Tibial nerve (tissue), 4 donors: ENCODE measurements around the gene FAM162A. TPM values are rescaled to one million over a fixed set of nuclear protein-coding genes. Genes with fewer than 3 reads are reported as not detected.

Experiments used
- DNase-seq, 2 donors: peaks; one replicate each; pipeline ENCODE4 v3.0.0-alpha.2; 2019; ENCODE audit warnings: low spot score in 2 of 2
- H3K27ac ChIP-seq, 4 donors: fragments of 200-600 bp; sonication (generic) in 3 of 4; one replicate each; pipeline ENCODE4 v1.5.1; 2017 to 2019; ENCODE audit warnings: mild to moderate bottlenecking in 1 of 4
- H3K27me3 ChIP-seq, 2 donors: fragments of 200-600 bp; sonication (generic) in 1 of 2; one replicate each; pipeline versions ENCODE4 v1.5.1 to v1.6.0; 2017 to 2019
- H3K36me3 ChIP-seq, 3 donors: fragments of 200-600 bp; sonication (generic); one replicate each; pipeline ENCODE4 v1.5.1; 2018 to 2019
- H3K4me1 ChIP-seq, 4 donors: fragments of 200-600 bp; sonication (generic) in 3 of 4; one replicate each; pipeline ENCODE4 v1.5.1; 2017 to 2019
- H3K4me3 ChIP-seq, 4 donors: fragments of 200-600 bp; sonication (generic) in 3 of 4; one replicate each; pipeline ENCODE4 v1.5.1; 2017 to 2019; ENCODE audit warnings: mild to moderate bottlenecking in 1 of 4, moderate library complexity in 1 of 4
- H3K9me3 ChIP-seq, 4 donors: fragments of 200-600 bp; sonication (generic) in 3 of 4; one replicate each; pipeline ENCODE4 v1.5.1; 2017 to 2019
- CTCF ChIP-seq, 5 experiments: fragments of 200-600 bp in 3 of 5; fragments of 450-650 bp in 2 of 5; sonication (generic) in 3 of 5; IDR thresholded peaks; one replicate each; pipeline ENCODE4 v1.5.1; 2016 to 2019; ENCODE audit warnings: antibody characterized with exemption in 5 of 5, mild to moderate bottlenecking in 3 of 5, moderate library complexity in 2 of 5
- EP300 ChIP-seq, 2 donors: sonication (generic); formaldehyde crosslinking; IDR thresholded peaks; one replicate each; pipeline ENCODE4 v1.6.1; 2017; ENCODE audit warnings: antibody characterized with exemption in 2 of 2, mild to moderate bottlenecking in 1 of 2
- POLR2A ChIP-seq, 2 donors: fragments of 450-650 bp; IDR thresholded peaks; one replicate each; pipeline ENCODE4 v1.6.1; 2017; ENCODE audit warnings: antibody characterized with exemption in 2 of 2, mild to moderate bottlenecking in 2 of 2, moderate library complexity in 2 of 2
- WGBS, 2 donors: methylation state at CpG; one replicate each; pipeline ENCODE4 v1.1.5; 2018; 5-methylcytosine and 5-hydroxymethylcytosine counted together
- total RNA-seq, 4 donors: library from RNA; depleted of rRNA; stranded (reverse); fragments of >200 nt; gene quantifications; one replicate each; pipeline ENCODE4 v1.1.0, GENCODE V29; 2016

Gene FAM162A
- total RNA-seq, 4 donors from 2014 or later, result 13.2 to 23.1 (median 17.8) TPM

GRCh38 chr3:122415762-122416654 lies 32.0 kb downstream of the FAM162A start, which contains the start of gene WDR5B:
TSS of gene WDR5B (minus strand) at chr3:122416062. CDS start at chr3:122415528, 534 bp downstream.
- DNase-seq, result peak; percentile 94 to 98
- WGBS, 2 donors, result 0 to 2% methylated on average over 48 of the region's 48 CpGs
- Histone ChIP-seq H3K4me1 (peaks cover 0 to 43% (median 23%) of the 10 kb centered on the region in 4 donors), H3K4me3 (peak within 1 kb of the TSS; percentile 47 to 94 (median 76)), H3K36me3 (peaks cover 0 to 15% (median 0%) of the 10 kb centered on the region in 3 donors), H3K27ac (peak within 1 kb of the TSS; percentile 55 to 94 (median 88)), H3K9me3 (no peaks in the 10 kb centered on the region), H3K27me3 (no peaks in the 10 kb centered on the region)
- TF ChIP-seq CTCF (IDR thresholded peaks at IDR 0.05) (peak in 1 of 5 experiments; percentile 38), POLR2A (IDR thresholded peaks at IDR 0.05) (peak; percentile 75 to 76), EP300 (IDR thresholded peaks at IDR 0.05) (peak; percentile 83 to 97)

GRCh38 chr3:122416966-122417365 lies 33.0 kb downstream of the FAM162A start:
- Histone ChIP-seq H3K4me1 (peaks cover 0 to 41% (median 23%) of the 10 kb centered on the region in 4 donors), H3K27ac (peak overlapping the region in 3 of 4 donors; percentile 85 to 94 (median 92)), H3K36me3 (peaks cover 0 to 15% (median 0%) of the 10 kb centered on the region in 3 donors), H3K9me3 (no peaks in the 10 kb centered on the region), H3K4me3 (peak overlapping the region; percentile 47 to 94 (median 76)), H3K27me3 (no peaks in the 10 kb centered on the region)
- DNase-seq, result no peak
- TF ChIP-seq POLR2A (IDR thresholded peaks at IDR 0.05) (no peak), EP300 (IDR thresholded peaks at IDR 0.05) (no peak), CTCF (IDR thresholded peaks at IDR 0.05) (no peak)
- 51 to 59% methylated on average over 14 of the region's 14 CpGs for WGBS, 2 donors

GRCh38 chr3:122421101-122421500 lies 37.1 kb downstream of the FAM162A start:
- H3K27ac ChIP-seq, result no peak overlapping the region
- H3K4me1 ChIP-seq, result peaks cover 0 to 16% (median 11%) of the 10 kb centered on the region in 4 donors
- 79% methylated on average over 4 of the region's 4 CpGs for WGBS, 2 donors
- H3K4me3 ChIP-seq, result no peak overlapping the region
- no peak for DNase-seq
- H3K9me3 ChIP-seq, result no peaks in the 10 kb centered on the region
- H3K36me3 ChIP-seq, result peaks cover 0 to 37% (median 4%) of the 10 kb centered on the region in 3 donors
- no peaks in the 10 kb centered on the region for H3K27me3 ChIP-seq
- TF ChIP-seq CTCF (IDR thresholded peaks at IDR 0.05) (no peak), POLR2A (IDR thresholded peaks at IDR 0.05) (no peak), EP300 (IDR thresholded peaks at IDR 0.05) (no peak)

- Histone ChIP-seq H3K27ac (no peak overlapping the region), H3K4me3 (no peak overlapping the region), H3K27me3 (no peaks in the 10 kb centered on the region), H3K9me3 (no peaks in the 10 kb centered on the region), H3K4me1 (peaks cover 0 to 16% (median 9%) of the 10 kb centered on the region in 4 donors), H3K36me3 (peaks cover 0 to 44% (median 11%) of the 10 kb centered on the region in 3 donors)
- 82 to 88% methylated on average over 2 of the region's 2 CpGs for WGBS, 2 donors
- TF ChIP-seq CTCF (IDR thresholded peaks at IDR 0.05) (no peak), POLR2A (IDR thresholded peaks at IDR 0.05) (no peak), EP300 (IDR thresholded peaks at IDR 0.05) (no peak)
- no peak for DNase-seq
These were observed 37.9 kb downstream of the FAM162A start for GRCh38 chr3:122421836-122422235.
